Effector memory CD4-positive, alpha-beta T cell (primary cell): ENCODE results near the gene PCSK4.
"Not testable (repeated sequence)": the region's sequence is repeated elsewhere in the genome, so short reads cannot be mapped to it uniquely, and the experiment has no call there.

Source experiments
- DNase-seq, 3 donors: peaks; one replicate each; pipeline ENCODE4 v3.0.0-alpha.2; 2020
- H3K27ac ChIP-seq: 2 replicates; pipeline ENCODE4 v1.7.0; 2013; ENCODE audit warnings: mild to moderate bottlenecking, low read length, moderate library complexity; ENCODE audit not compliant: insufficient read depth, poor library complexity, severe bottlenecking
- H3K27me3 ChIP-seq: replicated peaks from 2 replicates; pipeline ENCODE4 v1.7.0; 2013; ENCODE audit warnings: mild to moderate bottlenecking, low read length; ENCODE audit not compliant: insufficient read depth, control insufficient read depth, poor library complexity, severe bottlenecking
- H3K36me3 ChIP-seq: 2 replicates; pipeline ENCODE4 v1.7.0; 2013; ENCODE audit warnings: mild to moderate bottlenecking, low read length, moderate library complexity; ENCODE audit not compliant: control insufficient read depth, insufficient read depth
- H3K4me1 ChIP-seq: 2 replicates; pipeline ENCODE4 v1.7.0; 2013; ENCODE audit warnings: low read length, mild to moderate bottlenecking; ENCODE audit not compliant: control insufficient read depth, insufficient read depth, poor library complexity, severe bottlenecking
- H3K4me3 ChIP-seq: 2 replicates; pipeline ENCODE4 v1.7.0; 2013; ENCODE audit warnings: low read length, low read depth, mild to moderate bottlenecking; ENCODE audit not compliant: insufficient read depth, poor library complexity, severe bottlenecking
- H3K9me3 ChIP-seq: 2 replicates; pipeline ENCODE4 v1.7.0; 2013; ENCODE audit warnings: mild to moderate bottlenecking, low read length, moderate library complexity; ENCODE audit not compliant: control insufficient read depth

The PCSK4 gene

DNA sequence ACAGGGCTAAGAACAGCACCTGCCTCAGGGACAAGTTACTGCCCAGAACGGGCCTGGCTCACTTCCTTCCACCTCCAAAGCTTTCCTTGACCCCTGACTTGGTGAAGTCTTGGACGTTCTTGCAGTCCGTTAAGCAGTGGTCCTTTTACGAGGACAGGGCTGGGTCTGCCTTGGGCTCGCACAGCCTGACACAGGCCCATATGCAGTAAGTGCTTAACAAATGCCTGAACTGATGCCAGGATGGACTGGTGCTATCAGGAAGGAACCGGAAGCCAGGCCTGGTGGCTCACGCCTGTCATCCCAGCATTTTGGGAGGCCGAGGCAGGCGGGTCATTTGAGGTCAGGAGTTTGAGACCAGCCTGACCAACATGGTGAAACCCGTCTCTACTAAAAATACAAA lies 31.9 kb upstream of the PCSK4 start:
- Histone ChIP-seq H3K4me1 (no peaks in the 10 kb centered on the region), H3K4me3 (no peak overlapping the region), H3K27me3 (peaks cover 18% of the 10 kb centered on the region), H3K9me3 (no peaks in the 10 kb centered on the region), H3K27ac (no peak overlapping the region), H3K36me3 (no peaks in the 10 kb centered on the region)
- no peak for DNase-seq

DNA sequence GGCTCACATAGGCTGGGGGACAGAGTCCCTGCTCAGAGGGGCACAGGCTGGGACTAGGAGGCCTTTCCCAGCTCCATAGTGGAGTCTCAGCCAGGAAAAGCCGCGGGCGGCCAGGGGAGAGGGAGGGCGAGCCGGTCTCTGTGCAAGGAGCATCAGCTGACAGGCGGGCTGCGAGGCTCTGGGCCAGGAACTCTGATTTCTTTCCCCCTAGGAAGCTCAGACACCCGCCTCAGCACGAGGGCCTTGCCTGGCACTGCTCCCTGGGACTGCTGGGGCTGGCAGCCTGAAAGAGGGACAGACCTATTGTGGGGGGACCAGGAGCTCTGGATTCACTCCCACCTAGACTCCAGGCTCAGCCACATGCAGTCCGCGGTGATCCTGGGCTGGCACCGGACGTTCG lies 31.5 kb upstream of the PCSK4 start:
- H3K4me3 ChIP-seq, result no peak overlapping the region
- DNase-seq, result no peak
- peaks cover 18% of the 10 kb centered on the region for H3K27me3 ChIP-seq
- H3K4me1 ChIP-seq, result no peaks in the 10 kb centered on the region
- H3K9me3 ChIP-seq, result no peaks in the 10 kb centered on the region
- H3K27ac ChIP-seq, result no peak overlapping the region
- H3K36me3 ChIP-seq, result no peaks in the 10 kb centered on the region

GRCh38 chr19:1520203-1520780 lies 30.1 kb upstream of the PCSK4 start:
- Histone ChIP-seq H3K9me3 (no peaks in the 10 kb centered on the region), H3K27ac (no peak overlapping the region), H3K36me3 (no peaks in the 10 kb centered on the region), H3K27me3 (peaks cover 8% of the 10 kb centered on the region), H3K4me1 (no peaks in the 10 kb centered on the region), H3K4me3 (no peak overlapping the region)
- DNase-seq, result no peak

- not testable (repeated sequence) for H3K27me3 ChIP-seq, H3K9me3 ChIP-seq, H3K4me1 ChIP-seq, H3K36me3 ChIP-seq, H3K4me3 ChIP-seq, H3K27ac ChIP-seq, DNase-seq
Measured at GRCh38 chr19:1519802-1520201, 29.7 kb upstream of the PCSK4 start.

DNA sequence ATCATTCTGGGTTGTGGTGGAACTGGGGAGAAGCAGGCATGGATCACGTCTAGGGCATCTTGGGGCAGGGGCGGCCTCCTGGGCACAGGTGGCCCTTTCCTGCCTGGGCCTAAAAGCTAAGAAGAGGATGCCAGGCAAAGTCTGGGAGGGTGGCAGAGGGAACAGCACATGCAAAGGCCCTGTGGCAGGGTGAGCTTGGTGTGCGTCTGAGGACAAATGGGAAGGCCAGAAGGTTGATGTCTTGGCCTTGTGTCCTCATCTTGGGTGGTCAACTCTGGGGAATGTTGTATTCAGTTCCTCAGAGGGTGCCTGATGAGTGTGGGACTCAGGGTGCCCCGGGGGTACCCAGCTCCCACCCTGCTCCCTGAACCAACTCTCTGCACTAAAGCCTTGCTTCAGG lies 28.3 kb upstream of the PCSK4 start:
- Histone ChIP-seq H3K4me1 (peaks cover 4% of the 10 kb centered on the region), H3K27ac (no peak overlapping the region), H3K4me3 (no peak overlapping the region), H3K36me3 (no peaks in the 10 kb centered on the region), H3K27me3 (no peaks in the 10 kb centered on the region), H3K9me3 (no peaks in the 10 kb centered on the region)
- DNase-seq, result no peak

GRCh38 chr19:1516395-1516753 lies 26.2 kb upstream of the PCSK4 start:
- no peaks in the 10 kb centered on the region for H3K27me3 ChIP-seq

DNA sequence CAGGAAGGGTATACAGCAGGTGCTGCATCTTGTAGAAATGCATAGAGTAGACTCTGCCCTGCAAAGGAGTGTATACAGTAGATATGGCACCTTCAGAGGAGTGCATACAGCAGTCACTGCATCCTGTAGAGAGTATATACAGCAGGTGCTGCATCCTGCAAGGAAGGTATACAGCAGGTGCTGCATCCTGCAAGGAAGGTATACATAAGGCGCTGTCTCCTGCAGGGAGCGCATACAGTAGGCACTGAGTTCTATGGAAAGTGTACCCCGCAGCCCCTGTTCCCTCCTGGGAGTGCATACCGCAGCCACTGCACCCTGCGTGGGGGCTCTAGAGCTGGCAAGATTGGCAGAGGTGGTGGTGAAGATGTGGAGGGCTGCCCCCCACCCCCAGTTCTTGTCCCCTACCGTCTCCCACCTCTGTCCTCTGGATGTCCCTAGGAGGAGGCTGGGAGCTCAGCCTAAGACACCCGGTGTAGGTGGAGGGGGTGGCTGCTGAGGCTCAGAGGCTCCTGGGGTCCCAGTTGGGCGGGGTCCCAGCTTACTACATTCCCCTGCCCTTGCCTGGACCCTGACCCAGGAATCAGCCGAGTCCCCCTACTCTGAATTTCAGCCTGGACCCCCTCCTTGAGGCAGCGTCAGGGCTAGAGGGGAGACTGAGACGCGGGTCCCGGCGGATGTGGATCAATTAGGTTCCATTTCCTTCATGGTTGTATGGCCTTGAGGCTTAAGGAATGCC lies 25.0 kb upstream of the PCSK4 start:
- no peak overlapping the region for H3K4me3 ChIP-seq
- H3K36me3 ChIP-seq, result no peaks in the 10 kb centered on the region
- H3K27me3 ChIP-seq, result no peaks in the 10 kb centered on the region
- no peak for DNase-seq
- H3K27ac ChIP-seq, result no peak overlapping the region
- H3K4me1 ChIP-seq, result peaks cover 8% of the 10 kb centered on the region
- H3K9me3 ChIP-seq, result no peaks in the 10 kb centered on the region

More at GRCh38 chr19:1516395-1516753, 26.2 kb upstream of the PCSK4 start:
- no peaks in the 10 kb centered on the region for H3K9me3 ChIP-seq
- no peak for DNase-seq
- no peaks in the 10 kb centered on the region for H3K36me3 ChIP-seq
- peaks cover 8% of the 10 kb centered on the region for H3K4me1 ChIP-seq
- H3K27ac ChIP-seq, result no peak overlapping the region
- no peak overlapping the region for H3K4me3 ChIP-seq

- DNase-seq, result no peak
- no peaks in the 10 kb centered on the region for H3K9me3 ChIP-seq
- no peaks in the 10 kb centered on the region for H3K36me3 ChIP-seq
- no peak overlapping the region for H3K27ac ChIP-seq
- H3K27me3 ChIP-seq, result no peaks in the 10 kb centered on the region
- no peak overlapping the region for H3K4me3 ChIP-seq
- H3K4me1 ChIP-seq, result peaks cover 8% of the 10 kb centered on the region
Measured at GRCh38 chr19:1514295-1514661, 24.1 kb upstream of the PCSK4 start.

DNA sequence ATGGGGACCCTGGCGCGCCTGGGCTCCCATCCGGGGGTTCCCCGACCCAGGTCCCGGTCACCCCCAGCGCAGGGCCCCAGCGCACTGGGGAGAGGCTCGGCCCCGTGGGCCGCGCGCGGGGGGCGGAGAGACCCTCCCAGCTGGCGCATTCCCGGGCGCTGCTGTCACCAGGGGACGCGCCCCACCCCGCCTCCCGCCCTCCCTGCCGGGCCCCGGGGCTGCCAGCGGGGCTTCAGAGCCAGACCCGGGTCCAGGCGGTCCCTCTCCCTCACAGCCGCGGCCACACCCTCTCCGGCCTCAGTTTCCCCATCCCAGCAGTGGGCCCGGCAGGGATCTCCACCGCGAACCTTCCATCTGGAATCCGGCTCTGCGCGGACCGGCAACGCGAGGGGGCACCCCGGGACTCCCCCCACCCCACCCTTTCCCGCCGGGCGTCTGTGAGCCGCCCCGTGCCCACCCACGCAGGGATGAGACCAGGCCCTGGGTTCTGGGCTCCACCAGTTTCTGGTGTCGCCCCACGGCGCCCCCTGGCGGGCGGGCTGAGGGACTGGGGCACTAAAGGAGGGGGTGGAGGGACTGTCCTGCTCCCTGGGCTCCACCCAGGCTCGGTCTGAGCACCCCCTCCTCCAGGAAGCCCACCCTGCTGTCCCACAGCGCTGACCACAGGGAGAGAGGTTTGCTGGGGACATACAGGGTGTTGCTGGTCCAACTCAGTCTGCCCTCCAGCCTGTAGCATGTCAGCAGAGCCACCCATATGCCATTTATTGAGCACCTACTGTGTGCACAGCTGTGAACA lies 23.5 kb upstream of the PCSK4 start:
- no peak overlapping the region for H3K27ac ChIP-seq
- peaks cover 8% of the 10 kb centered on the region for H3K4me1 ChIP-seq
- no peaks in the 10 kb centered on the region for H3K9me3 ChIP-seq
- DNase-seq, result peak; percentile 36 to 52 (median 43)
- no peaks in the 10 kb centered on the region for H3K27me3 ChIP-seq
- H3K4me3 ChIP-seq, result peak overlapping the region; percentile 54
- H3K36me3 ChIP-seq, result no peaks in the 10 kb centered on the region
